Fibroblast of villous mesenchyme (primary cell): Measurements from ENCODE around the gene ZNF92. TPM values are rescaled to one million over a fixed set of nuclear protein-coding genes. Genes with fewer than 3 reads are reported as not detected.

Experiments
- DNase-seq: peaks from one replicate; pipeline ENCODE4 v3.0.0-alpha.2; 2010; ENCODE audit warnings: low read depth
- H3K4me3 ChIP-seq: 2 replicates; pipeline ENCODE4 v1.5.1; 2011; ENCODE audit warnings: low read depth, mild to moderate bottlenecking, low read length
- total RNA-seq: library from RNA; depleted of rRNA; stranded (reverse); fragments of >200 nt; gene quantifications from 2 replicates; pipeline ENCODE4 v1.2.3, GENCODE V29; 2012
- TF ChIP-seq, protein P1 (sequence below): IDR thresholded peaks from 2 replicates; pipeline ENCODE4 v1.5.1; 2012; ENCODE audit warnings: low read depth, mild to moderate bottlenecking, low read length; ENCODE audit not compliant: insufficient read depth

The ZNF92 gene
- total RNA-seq, 1 donor: 9.9 TPM

DNA sequence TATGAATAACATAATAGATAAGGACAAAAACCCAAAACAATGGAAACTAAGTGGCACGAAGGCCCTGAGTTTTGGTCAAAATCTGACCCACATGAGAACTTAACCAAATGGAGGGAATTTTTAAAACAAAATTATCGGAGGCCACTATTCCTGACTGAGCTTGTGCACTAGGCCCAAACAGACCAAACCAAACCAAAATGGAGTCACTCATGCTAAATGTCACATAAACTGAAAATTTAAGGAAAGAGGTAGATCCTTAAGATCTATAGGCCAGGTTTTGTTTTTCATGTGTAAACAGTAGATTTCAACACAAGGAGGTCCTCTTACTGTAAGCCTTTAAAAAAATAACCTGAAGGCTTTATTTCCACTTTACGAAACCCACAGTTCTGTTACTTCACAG is 3.8 kb upstream of the ZNF92 start:
- TF ChIP-seq, protein P1, sequence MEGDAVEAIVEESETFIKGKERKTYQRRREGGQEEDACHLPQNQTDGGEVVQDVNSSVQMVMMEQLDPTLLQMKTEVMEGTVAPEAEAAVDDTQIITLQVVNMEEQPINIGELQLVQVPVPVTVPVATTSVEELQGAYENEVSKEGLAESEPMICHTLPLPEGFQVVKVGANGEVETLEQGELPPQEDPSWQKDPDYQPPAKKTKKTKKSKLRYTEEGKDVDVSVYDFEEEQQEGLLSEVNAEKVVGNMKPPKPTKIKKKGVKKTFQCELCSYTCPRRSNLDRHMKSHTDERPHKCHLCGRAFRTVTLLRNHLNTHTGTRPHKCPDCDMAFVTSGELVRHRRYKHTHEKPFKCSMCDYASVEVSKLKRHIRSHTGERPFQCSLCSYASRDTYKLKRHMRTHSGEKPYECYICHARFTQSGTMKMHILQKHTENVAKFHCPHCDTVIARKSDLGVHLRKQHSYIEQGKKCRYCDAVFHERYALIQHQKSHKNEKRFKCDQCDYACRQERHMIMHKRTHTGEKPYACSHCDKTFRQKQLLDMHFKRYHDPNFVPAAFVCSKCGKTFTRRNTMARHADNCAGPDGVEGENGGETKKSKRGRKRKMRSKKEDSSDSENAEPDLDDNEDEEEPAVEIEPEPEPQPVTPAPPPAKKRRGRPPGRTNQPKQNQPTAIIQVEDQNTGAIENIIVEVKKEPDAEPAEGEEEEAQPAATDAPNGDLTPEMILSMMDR: no peak
- no peak for DNase-seq
- H3K4me3 ChIP-seq: no peak overlapping the region

DNA sequence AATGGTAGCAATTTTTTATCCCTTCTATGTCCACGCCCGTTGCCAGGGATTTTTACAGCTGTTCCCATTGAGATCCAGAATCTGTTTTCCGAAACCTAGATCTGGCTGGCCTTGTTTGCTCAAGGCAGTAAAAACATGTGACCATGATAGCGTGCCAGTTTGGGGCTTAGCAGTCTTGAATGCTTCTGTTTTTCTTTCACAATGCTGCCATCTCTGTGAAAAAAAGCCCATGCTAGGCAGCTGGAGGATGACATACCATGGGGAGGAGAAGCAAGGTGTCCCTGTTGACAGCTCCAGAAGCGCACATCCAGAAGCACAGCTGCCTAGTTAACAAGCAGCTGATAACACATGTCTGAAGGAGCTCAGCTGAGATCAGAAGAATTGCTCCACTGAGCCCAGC is 2.2 kb upstream of the ZNF92 start:
- TF ChIP-seq, protein P1: no peak
- no peak overlapping the region for H3K4me3 ChIP-seq
- peak; percentile 58 for DNase-seq

DNA sequence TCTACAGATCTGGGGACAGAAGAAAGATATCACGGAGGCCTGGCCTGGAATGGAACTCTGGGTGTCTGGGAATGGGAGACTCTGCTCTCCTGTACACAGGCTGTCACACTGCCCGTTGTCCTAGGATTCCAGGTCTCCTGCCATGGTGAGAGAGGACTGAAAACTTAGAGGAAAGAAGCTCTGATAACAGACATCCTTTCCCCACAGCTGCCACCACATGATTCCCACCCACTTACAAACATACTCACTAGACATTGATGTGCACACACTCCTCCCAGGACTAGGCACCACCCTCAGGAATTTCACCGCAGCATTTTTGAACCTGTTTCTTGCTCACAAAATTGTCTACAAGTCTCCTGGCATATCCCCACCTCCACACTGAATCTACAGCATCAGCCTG is 5.7 kb downstream of the ZNF92 start:
- DNase-seq: peak; percentile 21
- TF ChIP-seq, protein P1: no peak

DNA sequence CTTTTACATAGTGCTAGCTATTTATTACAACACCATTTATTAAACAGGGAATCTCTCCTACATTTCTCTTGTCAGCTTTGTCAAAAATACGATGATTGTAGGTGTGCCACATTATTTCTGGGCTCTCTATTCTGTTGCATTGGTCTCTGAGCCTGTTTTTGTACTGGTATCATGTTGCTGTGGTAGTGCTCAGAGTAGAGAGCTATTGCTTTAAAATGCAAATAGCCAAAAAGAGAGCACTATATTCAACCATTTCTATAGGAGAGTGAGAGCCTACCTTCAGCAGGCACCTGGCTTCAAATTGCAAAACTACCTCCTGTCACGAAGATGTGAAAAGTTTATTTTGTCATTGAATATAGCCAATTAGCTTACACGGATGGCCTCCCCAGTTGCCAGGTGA is 8.1 kb downstream of the ZNF92 start:
- no peak for DNase-seq
- TF ChIP-seq, protein P1: no peak

More for the DNA sequence above, 5.7 kb downstream of the ZNF92 start:
- H3K4me3 ChIP-seq: no peak overlapping the region

DNA sequence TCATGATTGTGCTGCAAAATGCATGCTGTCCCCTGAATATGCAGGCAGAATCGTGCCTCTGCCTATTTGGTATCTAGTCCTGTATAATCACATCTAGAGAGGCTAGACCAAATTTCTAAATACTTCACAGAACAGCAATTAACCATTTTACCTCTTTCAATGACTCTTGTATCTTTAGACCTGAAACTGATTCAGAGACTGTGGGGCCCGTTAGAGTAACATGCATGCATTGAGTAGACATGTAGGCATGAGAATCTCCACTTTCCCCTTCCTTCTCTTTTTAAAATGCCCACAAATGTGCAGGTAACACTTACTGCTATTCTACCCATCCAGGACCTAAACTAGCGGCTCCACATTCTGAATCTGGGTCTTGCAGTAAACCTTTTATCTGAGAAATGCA is 8.8 kb downstream of the ZNF92 start:
- TF ChIP-seq, protein P1: no peak
- no peak for DNase-seq
- H3K4me3 ChIP-seq: no peak overlapping the region

More for the DNA sequence above, 8.1 kb downstream of the ZNF92 start:
- H3K4me3 ChIP-seq: no peak overlapping the region

DNA sequence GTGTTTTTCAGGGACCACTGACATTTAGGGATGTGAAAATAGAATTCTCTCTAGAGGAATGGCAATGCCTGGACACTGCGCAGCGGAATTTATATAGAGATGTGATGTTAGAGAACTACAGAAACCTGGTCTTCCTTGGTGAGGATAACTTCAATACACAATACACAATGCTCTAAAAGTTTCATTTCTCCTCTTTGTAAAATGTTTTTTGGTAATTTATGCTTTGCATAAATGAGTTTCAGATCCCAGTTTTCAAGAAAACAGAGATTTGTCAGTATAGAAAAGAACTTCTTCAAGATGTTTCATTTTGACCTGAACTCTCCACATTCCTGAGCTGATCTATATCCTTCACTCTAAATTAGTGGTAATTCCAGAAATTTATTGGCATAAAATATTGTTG is 14.2 kb downstream of the ZNF92 start:
- TF ChIP-seq, protein P1: no peak
- no peak overlapping the region for H3K4me3 ChIP-seq
- DNase-seq: no peak

DNA sequence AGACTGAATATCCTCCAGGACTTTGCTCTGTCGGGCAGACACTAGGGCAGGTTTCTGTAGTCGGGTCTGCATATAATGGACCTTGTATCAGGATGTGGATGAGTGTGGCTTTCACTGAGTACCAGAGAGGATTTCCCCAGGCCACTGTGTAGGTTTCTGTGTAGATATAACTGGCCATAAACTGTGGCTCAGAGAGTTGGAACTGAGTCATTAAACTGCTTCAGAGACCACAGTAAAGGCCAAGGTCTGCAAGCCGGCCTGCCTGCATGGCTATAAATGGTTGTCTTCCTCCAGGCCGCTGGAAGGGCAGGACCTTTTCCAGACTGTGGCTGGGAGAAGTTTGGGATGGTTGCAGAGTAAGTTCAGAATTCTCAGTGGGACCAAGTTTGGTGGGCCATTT is 16.9 kb downstream of the ZNF92 start:
- TF ChIP-seq, protein P1: no peak
- DNase-seq: peak; percentile 55
- H3K4me3 ChIP-seq: no peak overlapping the region
